ENCODE data around the gene SDCCAG8. TPM values are rescaled to one million over a fixed set of nuclear protein-coding genes. Genes with fewer than 3 reads are reported as not detected.
A peak's percentile ranks its signal among the peaks of the same experiment; 100 is the strongest.

SDCCAG8 gene
- polyA plus RNA-seq, 6 donors from 2014 or later: 42.9 to 60.7 (median 53.0) TPM

- Mint-ChIP-seq H3K27me3 (no peaks in the 10 kb centered on the region), H3K4me1 (no peaks in the 10 kb centered on the region), H3K36me3 (peaks cover 7 to 8% of the 10 kb centered on the region in 2 donors), H3K9me3 (no peaks in the 10 kb centered on the region), H3K27ac (no peak overlapping the region), H3K4me3 (no peak overlapping the region)
- DNase-seq (no peak), ATAC-seq (ENCODE audit: low read depth in 2 of 2) (no peak)
These were observed 139.0 kb downstream of the SDCCAG8 start for GRCh38 chr1:243394601-243395464.

GRCh38 chr1:243396424-243396823, 140.6 kb downstream of the SDCCAG8 start:
- no peaks in the 10 kb centered on the region for H3K4me1 Mint-ChIP-seq
- DNase-seq: no peak
- no peaks in the 10 kb centered on the region for H3K9me3 Mint-ChIP-seq
- no peak overlapping the region for H3K27ac Mint-ChIP-seq
- peaks cover 7 to 8% of the 10 kb centered on the region in 2 donors for H3K36me3 Mint-ChIP-seq
- ATAC-seq (ENCODE audit: low read depth in 2 of 2): no peak
- H3K4me3 Mint-ChIP-seq: no peak overlapping the region
- H3K27me3 Mint-ChIP-seq: no peaks in the 10 kb centered on the region

GRCh38 chr1:243396876-243397275, 141.0 kb downstream of the SDCCAG8 start:
- ATAC-seq (ENCODE audit: low read depth in 2 of 2) (no peak), DNase-seq (no peak)
- Mint-ChIP-seq H3K27ac (no peak overlapping the region), H3K4me1 (no peaks in the 10 kb centered on the region), H3K36me3 (peaks cover 7 to 8% of the 10 kb centered on the region in 2 donors), H3K4me3 (no peak overlapping the region), H3K27me3 (no peaks in the 10 kb centered on the region), H3K9me3 (no peaks in the 10 kb centered on the region)

GRCh38 chr1:243397613-243398321, 141.9 kb downstream of the SDCCAG8 start:
- no peaks in the 10 kb centered on the region for H3K27me3 Mint-ChIP-seq
- H3K36me3 Mint-ChIP-seq: peaks cover 8 to 11% of the 10 kb centered on the region in 2 donors
- DNase-seq (no peak), ATAC-seq (ENCODE audit: low read depth in 2 of 2) (no peak)
- no peak overlapping the region for H3K4me3 Mint-ChIP-seq
- no peak overlapping the region for H3K27ac Mint-ChIP-seq
- no peaks in the 10 kb centered on the region for H3K4me1 Mint-ChIP-seq
- H3K9me3 Mint-ChIP-seq: no peaks in the 10 kb centered on the region

DNA sequence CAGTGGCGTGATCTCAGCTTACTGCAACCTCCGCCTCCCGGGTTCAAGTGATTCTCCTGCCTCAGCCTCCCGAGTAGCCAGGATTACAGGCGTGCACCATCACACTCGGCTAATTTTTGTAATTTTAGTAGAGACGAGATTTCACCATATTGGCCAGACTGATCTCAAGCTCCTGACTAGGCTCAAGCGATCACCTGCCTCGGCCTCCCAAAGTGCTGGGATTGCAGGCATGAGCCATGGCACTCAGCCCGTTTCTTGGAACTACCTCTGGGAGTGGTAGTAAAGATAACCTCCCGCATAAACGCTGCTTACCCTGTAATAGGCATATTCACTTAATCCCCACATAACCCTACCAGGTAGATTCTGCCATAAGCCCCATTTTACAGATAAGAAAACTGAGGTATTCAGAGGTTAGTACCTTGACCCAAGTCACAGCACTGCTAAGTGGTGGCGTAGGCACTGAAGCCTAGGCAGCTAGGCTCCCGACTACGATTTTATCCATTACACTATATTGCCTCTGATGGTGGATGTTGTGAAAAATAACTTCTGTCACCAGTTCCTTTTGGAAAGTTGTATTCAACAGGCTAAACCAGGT, 143.8 kb downstream of the SDCCAG8 start:
- peaks cover 15 to 16% of the 10 kb centered on the region in 2 donors for H3K36me3 Mint-ChIP-seq
- peak overlapping the region in 1 of 6 donors; percentile 9 for H3K27ac Mint-ChIP-seq
- ATAC-seq (ENCODE audit: low read depth in 2 of 2) (no peak), DNase-seq (no peak)
- H3K4me3 Mint-ChIP-seq: no peak overlapping the region
- H3K9me3 Mint-ChIP-seq: no peaks in the 10 kb centered on the region
- no peaks in the 10 kb centered on the region for H3K4me1 Mint-ChIP-seq
- H3K27me3 Mint-ChIP-seq: no peaks in the 10 kb centered on the region

- no peaks in the 10 kb centered on the region for H3K9me3 Mint-ChIP-seq
- H3K27ac Mint-ChIP-seq: no peak overlapping the region
- H3K27me3 Mint-ChIP-seq: no peaks in the 10 kb centered on the region
- H3K4me1 Mint-ChIP-seq: peaks cover 0 to 4% (median 0%) of the 10 kb centered on the region in 3 donors
- DNase-seq (no peak), ATAC-seq (ENCODE audit: low read depth in 2 of 2) (no peak)
- H3K4me3 Mint-ChIP-seq: no peak overlapping the region
- peaks cover 8 to 16% of the 10 kb centered on the region in 2 donors for H3K36me3 Mint-ChIP-seq
These were observed 147.0 kb downstream of the SDCCAG8 start for GRCh38 chr1:243402868-243403267.

- no peak for DNase-seq
- H3K4me1 Mint-ChIP-seq: peaks cover 0 to 5% (median 0%) of the 10 kb centered on the region in 3 donors
- H3K36me3 Mint-ChIP-seq: peaks cover 8 to 16% of the 10 kb centered on the region in 2 donors
- no peak overlapping the region for H3K27ac Mint-ChIP-seq
- H3K9me3 Mint-ChIP-seq: no peaks in the 10 kb centered on the region
- ATAC-seq (ENCODE audit: low read depth in 2 of 2): no peak
- no peak overlapping the region for H3K4me3 Mint-ChIP-seq
- H3K27me3 Mint-ChIP-seq: no peaks in the 10 kb centered on the region
These were observed 150.6 kb downstream of the SDCCAG8 start for GRCh38 chr1:243406424-243406823.

DNA sequence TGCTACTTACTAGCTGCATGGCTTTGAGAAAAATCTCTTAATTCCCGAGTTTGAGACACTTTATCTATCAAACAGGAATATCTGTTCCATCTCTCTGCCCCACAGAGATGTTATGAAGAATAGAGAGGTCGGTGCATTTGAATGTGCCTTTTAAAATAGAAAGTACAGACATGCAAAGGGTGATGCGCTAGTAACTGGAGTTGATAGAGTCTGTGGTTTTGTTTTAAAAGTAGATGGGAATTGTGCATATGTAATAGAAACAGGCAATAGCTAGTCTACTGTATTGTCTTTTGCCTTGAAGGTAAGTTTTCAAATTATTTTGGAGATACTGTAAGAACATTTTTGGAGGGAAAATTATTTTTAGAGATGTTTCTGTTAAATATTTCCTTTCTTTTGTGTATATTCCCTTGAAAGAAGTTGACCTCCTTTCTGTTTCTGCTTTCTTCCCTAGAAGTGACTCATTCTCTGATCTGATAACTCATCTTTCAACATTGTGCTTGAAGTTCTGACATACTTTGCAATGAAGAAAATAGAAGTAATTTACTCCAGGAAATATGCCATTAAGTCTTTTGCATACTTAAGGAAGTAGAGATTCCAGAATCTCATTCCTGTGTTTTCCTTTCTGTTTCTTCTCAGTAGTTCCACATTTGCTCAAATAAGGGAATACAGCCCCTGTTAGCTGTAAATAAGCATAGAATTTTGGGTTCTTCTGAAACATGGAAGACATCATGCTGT, 151.6 kb downstream of the SDCCAG8 start:
- Mint-ChIP-seq H3K9me3 (no peaks in the 10 kb centered on the region), H3K27me3 (no peaks in the 10 kb centered on the region), H3K27ac (no peak overlapping the region), H3K36me3 (peaks cover 10 to 16% of the 10 kb centered on the region in 2 donors), H3K4me3 (no peak overlapping the region), H3K4me1 (peaks cover under 1 to 8% (median 1%) of the 10 kb centered on the region in 3 donors)
- DNase-seq (no peak), ATAC-seq (ENCODE audit: low read depth in 2 of 2) (no peak)

- ATAC-seq (ENCODE audit: low read depth in 2 of 2) (no peak), DNase-seq (no peak)
- Mint-ChIP-seq H3K36me3 (peaks cover 4 to 16% of the 10 kb centered on the region in 2 donors), H3K4me1 (peaks cover 8 to 12% (median 10%) of the 10 kb centered on the region in 3 donors), H3K27ac (no peak overlapping the region), H3K4me3 (no peak overlapping the region), H3K9me3 (no peaks in the 10 kb centered on the region), H3K27me3 (no peaks in the 10 kb centered on the region)
These were observed 152.6 kb downstream of the SDCCAG8 start for GRCh38 chr1:243408479-243408878.

DNA sequence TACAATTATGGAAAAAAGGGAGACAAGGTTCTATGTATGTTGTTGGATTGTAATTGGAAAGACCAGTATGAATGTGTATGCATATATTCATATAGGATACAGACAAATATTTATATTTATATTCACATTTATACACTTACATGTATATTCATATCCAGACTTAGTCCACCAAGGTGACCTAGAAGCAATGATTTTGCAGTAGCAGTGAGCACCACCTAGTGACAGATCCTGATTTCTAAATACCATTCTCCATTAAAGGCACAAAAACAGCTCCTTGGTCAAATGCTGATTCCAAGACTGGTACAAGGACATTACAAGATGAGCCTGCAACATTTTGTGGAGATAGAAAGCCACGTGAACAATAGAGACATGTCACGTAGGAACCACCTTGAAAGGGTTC, 153.4 kb downstream of the SDCCAG8 start:
- no peaks in the 10 kb centered on the region for H3K9me3 Mint-ChIP-seq
- no peaks in the 10 kb centered on the region for H3K27me3 Mint-ChIP-seq
- peak overlapping the region in 1 of 6 donors; percentile 15 for H3K27ac Mint-ChIP-seq
- DNase-seq (no peak), ATAC-seq (ENCODE audit: low read depth in 2 of 2) (no peak)
- H3K4me3 Mint-ChIP-seq: no peak overlapping the region
- peaks cover 16 to 18% (median 18%) of the 10 kb centered on the region in 3 donors for H3K4me1 Mint-ChIP-seq
- H3K36me3 Mint-ChIP-seq: peaks cover 4 to 10% of the 10 kb centered on the region in 2 donors

DNA sequence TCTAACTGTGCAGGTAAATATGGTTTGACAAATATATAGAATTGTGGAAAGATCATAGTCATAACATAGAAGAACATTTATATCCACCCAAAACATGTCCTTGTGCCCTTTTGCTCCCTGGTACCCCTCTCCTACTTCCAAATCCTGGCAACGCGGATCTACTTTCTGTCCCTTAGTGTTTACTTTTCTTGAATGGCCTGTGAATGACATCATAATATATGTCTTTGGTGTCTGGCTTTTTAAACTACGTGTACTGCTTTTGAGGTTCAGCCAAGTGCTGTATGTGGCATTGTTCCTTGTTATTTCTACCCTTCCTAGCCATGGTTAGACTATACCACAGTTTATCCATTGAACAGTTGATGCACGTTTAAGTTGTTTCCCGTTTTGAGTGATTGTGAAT, 155.6 kb downstream of the SDCCAG8 start:
- Mint-ChIP-seq H3K27me3 (no peaks in the 10 kb centered on the region), H3K27ac (peak overlapping the region in 1 of 6 donors; percentile 3)

GRCh38 chr1:243413431-243414151, 157.8 kb downstream of the SDCCAG8 start:
- Mint-ChIP-seq H3K27ac (peak overlapping the region in 1 of 6 donors; percentile 26), H3K27me3 (no peaks in the 10 kb centered on the region), H3K4me1 (peaks cover 15 to 19% (median 19%) of the 10 kb centered on the region in 3 donors), H3K4me3 (peak overlapping the region in 1 of 8 donors; percentile 32), H3K9me3 (no peaks in the 10 kb centered on the region), H3K36me3 (peaks cover 0 to 4% of the 10 kb centered on the region in 2 donors)
- DNase-seq (no peak), ATAC-seq (ENCODE audit: low read depth in 2 of 2) (no peak)

More for the DNA sequence above, 155.6 kb downstream of the SDCCAG8 start:
- H3K36me3 Mint-ChIP-seq: peaks cover 4 to 7% of the 10 kb centered on the region in 2 donors
- H3K4me1 Mint-ChIP-seq: peaks cover 18 to 19% (median 19%) of the 10 kb centered on the region in 3 donors
- no peak overlapping the region for H3K4me3 Mint-ChIP-seq
- DNase-seq: no peak
- ATAC-seq (ENCODE audit: low read depth in 2 of 2): no peak
- no peaks in the 10 kb centered on the region for H3K9me3 Mint-ChIP-seq

Measured in naive B cell (primary cell).